Neural progenitor cell (in vitro differentiated cells): ENCODE results near the gene MGMT. TPM values are rescaled to one million over a fixed set of nuclear protein-coding genes. Genes with fewer than 3 reads are reported as not detected.

Source experiments
- DNase-seq: peaks from one replicate; pipeline ENCODE4 v3.0.0-alpha.2; 2016; ENCODE audit warnings: low spot score
- H2AFZ ChIP-seq: fragments of 200-600 bp; sonication (generic); replicated peaks from 2 replicates; pipeline ENCODE4 v1.6.1; 2016; ENCODE audit warnings: antibody characterized with exemption
- H3F3A ChIP-seq: fragments of 200-600 bp; sonication (generic); 2 replicates; pipeline ENCODE4 v1.6.1; 2016; ENCODE audit warnings: antibody characterized with exemption, low read depth
- H3K27ac ChIP-seq: fragments of 200-600 bp; sonication (generic); 2 replicates; pipeline ENCODE4 v1.5.1; 2016; ENCODE audit warnings: mild to moderate bottlenecking
- H3K27me3 ChIP-seq: fragments of 200-600 bp; sonication (generic); 2 replicates; pipeline ENCODE4 v1.6.1; 2016; ENCODE audit warnings: mild to moderate bottlenecking, moderate library complexity
- H3K36me3 ChIP-seq: fragments of 200-600 bp; sonication (generic); 2 replicates; pipeline ENCODE4 v1.5.1; 2016
- H3K4me1 ChIP-seq: fragments of 200-600 bp; sonication (generic); 2 replicates; pipeline ENCODE4 v1.6.1; 2016; ENCODE audit warnings: mixed run types
- H3K4me2 ChIP-seq: fragments of 200-600 bp; sonication (generic); 2 replicates; pipeline ENCODE4 v1.6.1; 2016
- H3K4me3 ChIP-seq: fragments of 200-600 bp; sonication (generic); 2 replicates; pipeline ENCODE4 v1.5.1; 2016
- H3K79me2 ChIP-seq: fragments of 200-600 bp; sonication (generic); 2 replicates; pipeline ENCODE4 v1.6.1; 2016; ENCODE audit warnings: low read depth
- H3K9ac ChIP-seq: fragments of 200-600 bp; sonication (generic); 2 replicates; pipeline ENCODE4 v1.6.1; 2016
- H3K9me3 ChIP-seq: fragments of 200-600 bp; sonication (generic); 2 replicates; pipeline ENCODE4 v1.5.1; 2016; ENCODE audit warnings: low read depth
- H4K20me1 ChIP-seq: fragments of 200-600 bp; sonication (generic); 2 replicates; pipeline ENCODE4 v1.6.1; 2016; ENCODE audit warnings: low read depth
- H3K27ac Mint-ChIP-seq: 3 replicates; pipeline ENCODE4 v1.8.0; 2021; ENCODE audit warnings: mixed read lengths
- H3K27me3 Mint-ChIP-seq: 2 replicates; pipeline ENCODE4 v1.8.0; 2022; ENCODE audit warnings: low read depth, mild to moderate bottlenecking, inconsistent platforms, moderate library complexity, mixed read lengths; ENCODE audit not compliant: insufficient read depth
- H3K36me3 Mint-ChIP-seq: 3 replicates; pipeline ENCODE4 v1.8.0; 2021; ENCODE audit warnings: mixed read lengths
- H3K4me1 Mint-ChIP-seq: 3 replicates; pipeline ENCODE4 v1.8.0; 2021; ENCODE audit warnings: mixed read lengths
- H3K4me3 Mint-ChIP-seq: 3 replicates; pipeline ENCODE4 v1.8.0; 2021; ENCODE audit warnings: mild to moderate bottlenecking, moderate library complexity, mixed read lengths
- H3K9me3 Mint-ChIP-seq: 3 replicates; pipeline ENCODE4 v1.8.0; 2020; ENCODE audit warnings: mixed read lengths
- EZH2 ChIP-seq: fragments of 200-600 bp; sonication (generic); IDR thresholded peaks from 2 replicates; pipeline ENCODE4 v1.6.1; 2017; ENCODE audit warnings: antibody characterized with exemption, mild to moderate bottlenecking, moderate library complexity
- EZH2phosphoT487 ChIP-seq: fragments of 200-600 bp; sonication (generic); IDR thresholded peaks from 2 replicates; pipeline ENCODE4 v1.6.1; 2017; ENCODE audit warnings: antibody characterized with exemption
- total RNA-seq: library from RNA; depleted of rRNA; stranded (reverse); fragments of >200 nt; gene quantifications from 2 replicates; pipeline ENCODE4 v1.2.3, GENCODE V29; 2015; ENCODE audit warnings: low replicate concordance
- TF ChIP-seq, protein P1 (sequence below): fragments of 200-600 bp; sonication (generic); IDR thresholded peaks from 2 replicates; pipeline ENCODE4 v1.5.1; 2017; ENCODE audit warnings: antibody characterized with exemption, mild to moderate bottlenecking

The MGMT gene
- total RNA-seq, 1 donor from 2014 or later: 17.5 TPM

DNA sequence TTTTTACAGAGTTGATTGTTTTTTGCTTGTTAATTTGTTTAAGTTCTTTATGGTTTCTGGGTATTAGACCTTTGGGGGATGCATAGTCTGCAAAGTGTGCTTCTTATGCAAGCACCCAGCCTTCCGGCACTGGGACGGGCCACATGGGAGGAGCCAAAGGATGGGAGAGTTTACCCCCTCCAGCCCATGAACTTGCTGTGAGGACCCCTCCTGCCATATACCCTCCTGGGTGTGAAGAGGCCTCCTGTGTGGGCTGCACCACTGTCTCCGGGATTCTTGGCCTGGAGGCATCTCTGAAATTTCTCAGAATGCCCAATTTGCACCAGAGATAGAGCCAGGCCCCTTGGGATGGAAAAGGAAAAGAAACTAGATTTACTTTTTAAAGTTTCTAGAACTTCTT is 150.7 kb downstream of the MGMT start:
- H3K4me1 Mint-ChIP-seq: no peaks in the 10 kb centered on the region

DNA sequence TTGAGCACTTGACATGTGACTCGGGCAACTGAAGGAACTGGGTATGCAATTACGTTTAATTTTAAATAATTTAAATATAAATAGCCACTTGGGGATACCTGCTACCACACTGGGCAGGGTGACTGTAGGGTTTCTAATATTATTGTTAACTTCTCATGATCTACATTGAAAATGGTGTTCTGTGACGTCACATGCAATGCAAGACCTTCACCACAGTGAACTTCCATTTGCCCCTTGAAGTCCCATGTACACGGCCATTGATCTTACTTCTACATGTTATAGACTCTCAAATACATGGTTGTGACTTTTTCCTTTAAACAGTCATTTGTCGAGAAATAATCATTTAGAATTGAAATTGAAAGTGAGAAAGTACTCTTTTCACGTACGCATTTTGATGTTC is 154.0 kb downstream of the MGMT start:
- H3K4me1 Mint-ChIP-seq: no peaks in the 10 kb centered on the region

More for the DNA sequence above, 150.7 kb downstream of the MGMT start:
- Histone ChIP-seq H3K27ac (no peak overlapping the region), H4K20me1 (no peaks in the 10 kb centered on the region), H3K9me3 (no peaks in the 10 kb centered on the region), H3K36me3 (no peaks in the 10 kb centered on the region), H2AFZ (no peak overlapping the region), H3K4me2 (no peak overlapping the region), H3K9ac (no peak overlapping the region), H3F3A (no peaks in the 10 kb centered on the region), H3K79me2 (no peaks in the 10 kb centered on the region), H3K4me1 (no peaks in the 10 kb centered on the region), H3K27me3 (no peaks in the 10 kb centered on the region), H3K4me3 (no peak overlapping the region)
- DNase-seq: no peak
- Mint-ChIP-seq H3K4me3 (no peak overlapping the region), H3K9me3 (peaks cover 2% of the 10 kb centered on the region), H3K27ac (no peak overlapping the region), H3K27me3 (peaks cover 5% of the 10 kb centered on the region), H3K36me3 (peaks cover 2% of the 10 kb centered on the region)
- TF ChIP-seq EZH2: no peak
- no peak for TF ChIP-seq EZH2phosphoT487
- TF ChIP-seq, protein P1, sequence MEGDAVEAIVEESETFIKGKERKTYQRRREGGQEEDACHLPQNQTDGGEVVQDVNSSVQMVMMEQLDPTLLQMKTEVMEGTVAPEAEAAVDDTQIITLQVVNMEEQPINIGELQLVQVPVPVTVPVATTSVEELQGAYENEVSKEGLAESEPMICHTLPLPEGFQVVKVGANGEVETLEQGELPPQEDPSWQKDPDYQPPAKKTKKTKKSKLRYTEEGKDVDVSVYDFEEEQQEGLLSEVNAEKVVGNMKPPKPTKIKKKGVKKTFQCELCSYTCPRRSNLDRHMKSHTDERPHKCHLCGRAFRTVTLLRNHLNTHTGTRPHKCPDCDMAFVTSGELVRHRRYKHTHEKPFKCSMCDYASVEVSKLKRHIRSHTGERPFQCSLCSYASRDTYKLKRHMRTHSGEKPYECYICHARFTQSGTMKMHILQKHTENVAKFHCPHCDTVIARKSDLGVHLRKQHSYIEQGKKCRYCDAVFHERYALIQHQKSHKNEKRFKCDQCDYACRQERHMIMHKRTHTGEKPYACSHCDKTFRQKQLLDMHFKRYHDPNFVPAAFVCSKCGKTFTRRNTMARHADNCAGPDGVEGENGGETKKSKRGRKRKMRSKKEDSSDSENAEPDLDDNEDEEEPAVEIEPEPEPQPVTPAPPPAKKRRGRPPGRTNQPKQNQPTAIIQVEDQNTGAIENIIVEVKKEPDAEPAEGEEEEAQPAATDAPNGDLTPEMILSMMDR: no peak

DNA sequence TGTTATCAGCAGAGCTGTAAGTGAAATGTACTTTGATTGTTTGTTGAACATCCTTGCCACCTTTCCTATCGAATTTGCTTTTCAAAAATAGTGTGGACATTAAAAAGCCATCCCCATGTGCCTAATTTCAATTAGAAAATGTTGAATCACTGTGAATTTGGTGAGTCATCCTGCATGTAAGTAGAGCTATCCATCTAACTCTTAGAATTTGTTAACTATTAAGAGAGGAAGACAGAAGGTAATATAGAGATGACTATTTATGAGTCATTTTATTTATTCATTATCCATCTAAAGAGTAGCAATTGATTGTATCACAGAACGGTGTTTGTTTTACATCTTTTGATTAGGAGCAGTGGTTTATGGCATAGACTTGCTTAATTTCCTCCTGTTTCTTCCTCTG is 154.7 kb downstream of the MGMT start:
- Histone ChIP-seq H3K27ac (no peak overlapping the region), H3K9me3 (no peaks in the 10 kb centered on the region), H4K20me1 (no peaks in the 10 kb centered on the region), H2AFZ (no peak overlapping the region), H3K36me3 (no peaks in the 10 kb centered on the region), H3K79me2 (no peaks in the 10 kb centered on the region), H3F3A (no peaks in the 10 kb centered on the region), H3K27me3 (no peaks in the 10 kb centered on the region), H3K4me3 (no peak overlapping the region), H3K4me2 (no peak overlapping the region), H3K4me1 (no peaks in the 10 kb centered on the region), H3K9ac (no peak overlapping the region)
- H3K9me3 Mint-ChIP-seq: no peaks in the 10 kb centered on the region
- no peak overlapping the region for H3K4me3 Mint-ChIP-seq
- no peaks in the 10 kb centered on the region for H3K4me1 Mint-ChIP-seq
- H3K27ac Mint-ChIP-seq: no peak overlapping the region
- no peaks in the 10 kb centered on the region for H3K36me3 Mint-ChIP-seq
- DNase-seq: no peak
- no peak for TF ChIP-seq EZH2phosphoT487
- TF ChIP-seq, protein P1: no peak
- TF ChIP-seq EZH2: no peak
- no peaks in the 10 kb centered on the region for H3K27me3 Mint-ChIP-seq

More for the DNA sequence above, 154.0 kb downstream of the MGMT start:
- Histone ChIP-seq H3K4me2 (no peak overlapping the region), H3K4me1 (no peaks in the 10 kb centered on the region), H3F3A (no peaks in the 10 kb centered on the region), H3K9me3 (no peaks in the 10 kb centered on the region), H3K79me2 (no peaks in the 10 kb centered on the region), H3K36me3 (no peaks in the 10 kb centered on the region), H3K27ac (no peak overlapping the region), H3K4me3 (no peak overlapping the region), H2AFZ (no peak overlapping the region), H3K9ac (no peak overlapping the region), H4K20me1 (no peaks in the 10 kb centered on the region), H3K27me3 (no peaks in the 10 kb centered on the region)
- no peak overlapping the region for H3K27ac Mint-ChIP-seq
- no peak overlapping the region for H3K4me3 Mint-ChIP-seq
- no peaks in the 10 kb centered on the region for H3K36me3 Mint-ChIP-seq
- no peaks in the 10 kb centered on the region for H3K9me3 Mint-ChIP-seq
- no peak for DNase-seq
- H3K27me3 Mint-ChIP-seq: no peaks in the 10 kb centered on the region
- no peak for TF ChIP-seq EZH2
- TF ChIP-seq EZH2phosphoT487: no peak
- TF ChIP-seq, protein P1: no peak
